ENCODE data around the gene OR2AP1. TPM values are rescaled to one million over a fixed set of nuclear protein-coding genes. Genes with fewer than 3 reads are reported as not detected.

OR2AP1 gene
- total RNA-seq, 4 donors from 2014 or later: not detected

DNA sequence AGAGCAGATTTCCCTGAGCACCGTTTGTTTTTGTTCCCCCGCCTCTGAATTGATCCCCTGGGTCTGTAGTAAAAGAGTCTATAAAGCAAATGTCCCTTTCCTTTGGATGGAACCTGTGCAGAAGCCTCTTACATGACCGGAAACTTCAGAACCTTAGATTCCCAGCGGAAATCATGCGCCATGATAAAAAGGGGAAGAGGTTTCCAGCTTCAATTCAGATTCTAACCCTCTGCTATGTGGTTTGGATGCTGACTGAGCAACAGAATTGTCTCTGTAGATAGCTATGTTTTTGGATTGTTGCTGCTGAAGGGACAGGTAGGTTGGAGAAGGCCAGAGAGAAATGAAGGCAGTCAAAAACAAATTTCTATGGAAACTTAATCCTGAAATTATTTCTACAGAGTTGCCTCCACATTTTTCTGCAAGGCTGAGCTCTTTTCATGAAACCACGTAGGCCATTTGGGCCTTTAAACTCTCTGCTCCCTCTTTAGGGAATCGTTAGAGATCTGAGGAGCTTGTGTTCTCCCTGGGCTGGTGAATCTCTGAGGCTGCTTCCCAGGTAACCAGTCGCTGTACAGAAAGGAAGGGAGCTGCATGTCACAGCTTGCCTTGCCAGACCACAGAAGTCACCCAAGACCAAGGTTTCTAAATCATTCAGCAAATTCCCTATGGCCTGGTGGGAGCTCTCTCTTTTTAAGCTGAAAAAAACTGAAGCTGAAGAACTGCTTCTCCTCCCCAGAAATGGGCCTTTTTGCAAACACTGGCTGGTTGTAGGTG is 35.7 kb downstream of the OR2AP1 start:
- no peak for ATAC-seq (ENCODE audit: low FRiP score)
- TF ChIP-seq, protein P1, sequence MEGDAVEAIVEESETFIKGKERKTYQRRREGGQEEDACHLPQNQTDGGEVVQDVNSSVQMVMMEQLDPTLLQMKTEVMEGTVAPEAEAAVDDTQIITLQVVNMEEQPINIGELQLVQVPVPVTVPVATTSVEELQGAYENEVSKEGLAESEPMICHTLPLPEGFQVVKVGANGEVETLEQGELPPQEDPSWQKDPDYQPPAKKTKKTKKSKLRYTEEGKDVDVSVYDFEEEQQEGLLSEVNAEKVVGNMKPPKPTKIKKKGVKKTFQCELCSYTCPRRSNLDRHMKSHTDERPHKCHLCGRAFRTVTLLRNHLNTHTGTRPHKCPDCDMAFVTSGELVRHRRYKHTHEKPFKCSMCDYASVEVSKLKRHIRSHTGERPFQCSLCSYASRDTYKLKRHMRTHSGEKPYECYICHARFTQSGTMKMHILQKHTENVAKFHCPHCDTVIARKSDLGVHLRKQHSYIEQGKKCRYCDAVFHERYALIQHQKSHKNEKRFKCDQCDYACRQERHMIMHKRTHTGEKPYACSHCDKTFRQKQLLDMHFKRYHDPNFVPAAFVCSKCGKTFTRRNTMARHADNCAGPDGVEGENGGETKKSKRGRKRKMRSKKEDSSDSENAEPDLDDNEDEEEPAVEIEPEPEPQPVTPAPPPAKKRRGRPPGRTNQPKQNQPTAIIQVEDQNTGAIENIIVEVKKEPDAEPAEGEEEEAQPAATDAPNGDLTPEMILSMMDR (IDR thresholded peaks at IDR 0.05): no peak

DNA sequence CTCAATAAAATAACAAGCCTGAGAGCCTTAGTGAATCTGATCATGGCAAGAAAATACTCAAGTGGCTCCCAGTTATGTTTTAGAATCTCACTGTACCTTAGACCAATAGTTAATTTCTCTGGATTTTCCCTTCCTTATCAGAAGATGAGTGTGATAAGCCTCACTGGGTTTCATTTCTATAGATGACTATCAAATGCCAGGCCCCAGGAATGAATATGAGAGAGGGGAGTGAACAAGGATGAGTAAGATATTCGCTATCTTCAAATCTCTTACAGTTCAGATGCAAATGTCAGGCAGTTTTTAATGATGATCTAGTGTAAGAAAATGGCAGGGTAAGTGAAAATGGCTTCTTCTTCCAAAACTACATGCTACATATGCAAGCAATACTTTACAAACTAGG is 38.3 kb downstream of the OR2AP1 start:
- ATAC-seq (ENCODE audit: low FRiP score) (no peak), DNase-seq (ENCODE audit: low spot score) (no peak)
- TF ChIP-seq, protein P1 (IDR thresholded peaks at IDR 0.05): no peak

More for the DNA sequence above, 35.7 kb downstream of the OR2AP1 start:
- no peak for DNase-seq (ENCODE audit: low spot score)

DNA sequence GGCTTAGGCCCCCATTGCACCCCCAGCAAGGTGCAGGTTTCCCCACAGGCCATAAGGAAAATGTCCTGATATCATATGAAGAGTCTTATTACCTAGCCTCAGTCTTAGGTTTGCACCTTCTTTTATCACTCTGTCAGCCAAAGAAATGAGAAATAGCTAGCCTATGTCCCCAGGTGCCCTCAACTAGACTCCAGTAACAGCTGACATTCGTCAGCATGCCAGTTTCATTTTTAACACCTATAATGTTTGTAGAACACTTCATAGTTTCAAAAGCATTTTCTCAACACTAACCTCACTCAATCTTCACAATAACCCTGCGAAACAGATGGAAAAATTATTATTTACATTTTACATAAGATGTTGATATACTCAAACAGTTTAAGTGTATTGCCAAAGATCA is 40.4 kb downstream of the OR2AP1 start:
- DNase-seq (ENCODE audit: low spot score) (no peak), ATAC-seq (ENCODE audit: low FRiP score) (no peak)
- TF ChIP-seq, protein P1 (IDR thresholded peaks at IDR 0.05): no peak

DNA sequence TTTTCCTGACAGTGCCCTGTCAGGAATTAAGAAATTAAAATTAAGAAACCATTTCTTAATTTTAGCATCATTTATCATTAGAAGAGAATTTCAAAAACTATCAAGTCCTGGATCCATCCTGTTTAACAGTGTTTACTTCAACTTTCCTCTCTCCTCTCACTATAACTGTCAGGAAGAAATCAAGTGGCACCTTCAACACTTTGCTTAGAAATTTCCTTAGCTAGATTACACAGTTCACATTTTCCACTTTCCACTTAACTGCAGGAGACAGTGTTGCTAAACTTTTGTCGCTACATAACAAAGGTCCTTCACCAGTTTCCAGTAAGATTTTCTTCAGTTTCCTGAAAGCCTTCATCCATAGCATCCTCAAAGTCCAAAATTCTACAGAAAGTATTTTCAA is 42.5 kb downstream of the OR2AP1 start:
- DNase-seq (ENCODE audit: low spot score) (no peak), ATAC-seq (ENCODE audit: low FRiP score) (no peak)
- TF ChIP-seq, protein P1 (IDR thresholded peaks at IDR 0.05): no peak

DNA sequence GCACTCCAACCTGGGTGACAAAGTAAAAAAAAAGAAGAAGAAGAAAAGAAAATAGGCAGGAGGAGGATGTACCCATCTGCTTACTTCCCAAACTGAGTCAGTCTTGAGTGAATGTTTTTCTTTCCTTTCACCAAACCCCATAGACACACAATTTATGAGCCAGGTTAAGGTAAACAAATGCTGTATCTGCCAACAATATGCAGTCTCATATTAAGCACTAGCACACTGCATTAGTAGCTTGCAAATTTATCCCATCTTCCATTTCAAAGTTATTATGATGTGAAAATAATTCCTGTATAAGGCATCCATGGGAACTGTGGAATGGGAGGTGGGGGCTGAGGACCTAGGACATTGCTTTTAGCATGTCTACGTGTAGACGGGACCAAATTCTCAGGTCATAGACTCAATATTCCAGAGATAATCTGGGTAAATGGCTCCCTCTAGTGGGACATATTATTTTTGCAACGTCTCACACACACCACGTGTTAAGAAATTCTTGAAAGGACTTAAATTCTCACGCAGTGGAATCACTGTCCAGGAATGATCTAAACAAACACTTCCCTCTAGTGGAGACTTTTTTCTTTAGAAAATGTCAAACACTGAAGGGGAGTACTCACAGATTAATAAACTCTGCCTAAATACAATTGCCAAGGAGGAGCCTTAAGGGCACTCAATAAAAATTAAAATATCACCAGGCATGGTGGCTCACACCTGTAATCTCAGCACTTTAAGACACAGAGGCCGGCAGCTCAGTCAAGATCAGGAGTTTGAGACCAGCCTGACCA is 47.3 kb downstream of the OR2AP1 start:
- ATAC-seq (ENCODE audit: low FRiP score) (peak; percentile 87), DNase-seq (ENCODE audit: low spot score) (no peak)
- TF ChIP-seq, protein P1 (IDR thresholded peaks at IDR 0.05): peak in 1 of 3 donors; percentile 59

DNA sequence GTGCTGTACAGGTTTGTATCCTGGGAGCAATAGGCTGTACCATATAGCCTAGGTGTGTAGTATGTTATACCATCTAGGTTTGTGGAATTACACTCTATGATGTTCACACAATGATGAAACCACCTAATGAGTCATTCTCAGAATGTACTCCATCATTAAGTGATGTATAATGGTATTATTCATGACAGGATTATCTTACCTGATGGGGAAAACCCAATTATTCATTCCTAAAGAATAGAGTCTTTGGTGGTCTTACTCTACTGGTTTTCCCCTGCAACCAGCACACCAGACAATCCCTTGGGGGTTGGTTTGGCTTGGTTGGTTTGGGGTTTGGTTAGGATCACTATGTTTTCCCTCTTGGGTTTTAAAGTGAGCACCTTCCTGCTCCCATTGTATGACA is 51.8 kb downstream of the OR2AP1 start:
- ATAC-seq (ENCODE audit: low FRiP score): no peak

More for the DNA sequence above, 51.8 kb downstream of the OR2AP1 start:
- TF ChIP-seq, protein P1 (IDR thresholded peaks at IDR 0.05): no peak
- DNase-seq (ENCODE audit: low spot score): no peak

Other genes with a start within 250 kb of the OR2AP1 start
- not detected for gene OR6C3, start 241.7 kb upstream of the OR2AP1 start, total RNA-seq
- gene OR6C75, start 209.5 kb upstream of the OR2AP1 start, total RNA-seq: not detected
- not detected for gene OR6C65, start 171.9 kb upstream of the OR2AP1 start, total RNA-seq
- not detected for gene OR6C76, start 146.2 kb upstream of the OR2AP1 start, total RNA-seq
- not detected for gene OR6C2, start 128.4 kb upstream of the OR2AP1 start, total RNA-seq
- not detected for gene OR6C70, start 102.3 kb upstream of the OR2AP1 start, total RNA-seq
- gene OR6C68, start 80.1 kb upstream of the OR2AP1 start, total RNA-seq: not detected
- not detected for gene OR6C4, start 22.9 kb upstream of the OR2AP1 start, total RNA-seq
- not detected for gene OR10P1, start 64.4 kb downstream of the OR2AP1 start, total RNA-seq
- gene ITGA7, start 135.4 kb downstream of the OR2AP1 start, total RNA-seq: 100 to 1,000 TPM; 101 to 207 (median 156) TPM
- 100 to 1,000 TPM; 168 to 247 (median 213) TPM for gene BLOC1S1, start 143.6 kb downstream of the OR2AP1 start, total RNA-seq
- 100 to 1,000 TPM in 2 of 4 donors, 10 to 100 TPM in 2; 77.4 to 119 (median 100) TPM for gene RDH5, start 147.9 kb downstream of the OR2AP1 start, total RNA-seq
- 1,000 to 10,000 TPM in 2 of 4 donors, 100 to 1,000 TPM in 2; 736 to 1,401 (median 892) TPM for gene CD63, start 156.5 kb downstream of the OR2AP1 start, total RNA-seq
- gene GDF11, start 170.7 kb downstream of the OR2AP1 start, total RNA-seq: 1 to 10 TPM; 1.9 to 5.4 (median 2.5) TPM
- gene SARNP, start 245.3 kb downstream of the OR2AP1 start, total RNA-seq: 10 to 100 TPM; 43.8 to 62.7 (median 52.5) TPM
- gene ORMDL2, start 245.6 kb downstream of the OR2AP1 start, total RNA-seq: 10 to 100 TPM; 24.6 to 34.2 (median 28.6) TPM